Neural cell (in vitro differentiated cells): ENCODE data around the gene CLK4. TPM values are rescaled to one million over a fixed set of nuclear protein-coding genes. Genes with fewer than 3 reads are reported as not detected.

Experiments
- H2AFZ ChIP-seq: fragments of 200-600, 300-800 bp; sonication (generic), shearing (Covaris generic); 2 replicates; pipeline ENCODE4 v1.6.0; 2014; ENCODE audit warnings: low read depth, mild to moderate bottlenecking, antibody characterized with exemption, low read length, moderate library complexity
- H3F3A ChIP-seq: fragments of 200-600 bp; shearing (Covaris generic); 2 replicates; pipeline ENCODE4 v1.6.1; 2016; ENCODE audit warnings: mild to moderate bottlenecking, moderate library complexity, mixed read lengths, antibody characterized with exemption, low read length; ENCODE audit not compliant: insufficient read depth, poor library complexity, severe bottlenecking
- H3K27ac ChIP-seq: fragments of 200-600, 300-800 bp; sonication (generic), shearing (Covaris generic); 2 replicates; pipeline ENCODE4 v1.5.1; 2014; ENCODE audit warnings: mild to moderate bottlenecking, low read length, moderate library complexity
- H3K27me3 ChIP-seq: fragments of 300-800, 200-600 bp; sonication (generic), shearing (Covaris generic); 2 replicates; pipeline ENCODE4 v1.6.0; 2014; ENCODE audit warnings: mild to moderate bottlenecking, low read depth, low read length, moderate library complexity; ENCODE audit not compliant: insufficient read depth
- H3K36me3 ChIP-seq: fragments of 300-800, 200-600 bp; sonication (generic), shearing (Covaris generic); 2 replicates; pipeline ENCODE4 v1.5.1; 2014; ENCODE audit warnings: mild to moderate bottlenecking, antibody characterized with exemption, low read length, moderate library complexity; ENCODE audit not compliant: insufficient read depth
- H3K4me2 ChIP-seq: fragments of 300-800, 200-600 bp; sonication (generic), shearing (Covaris generic); 2 replicates; pipeline ENCODE4 v1.6.0; 2014; ENCODE audit warnings: mild to moderate bottlenecking, low read length
- H3K4me3 ChIP-seq: fragments of 300-800, 200-600 bp; sonication (generic), shearing (Covaris generic); 2 replicates; pipeline ENCODE4 v1.5.1; 2014; ENCODE audit warnings: mild to moderate bottlenecking, low read length, moderate library complexity
- H3K79me2 ChIP-seq: fragments of 200-600 bp; shearing (Covaris generic); replicated peaks from 2 replicates; pipeline ENCODE4 v1.6.0; 2014; ENCODE audit warnings: mild to moderate bottlenecking, low read length, moderate library complexity; ENCODE audit not compliant: insufficient read depth
- H3K9ac ChIP-seq: fragments of 300-800, 200-600 bp; sonication (generic), shearing (Covaris generic); 2 replicates; pipeline ENCODE4 v1.6.1; 2016; ENCODE audit warnings: mild to moderate bottlenecking, low read length, mixed read lengths
- H3K9me2 ChIP-seq: fragments of 200-600 bp; shearing (Covaris generic); 2 replicates; pipeline ENCODE4 v1.6.1; 2016; ENCODE audit warnings: mild to moderate bottlenecking, low read length, mixed read lengths; ENCODE audit not compliant: insufficient read depth
- H3K9me3 ChIP-seq: fragments of 200-600, 300-800 bp; sonication (generic), shearing (Covaris generic); 2 replicates; pipeline ENCODE4 v1.6.1; 2016; ENCODE audit warnings: mild to moderate bottlenecking, mixed run types, low read length, moderate library complexity, mixed read lengths
- H4K20me1 ChIP-seq: fragments of 200-600 bp; shearing (Covaris generic); 2 replicates; pipeline ENCODE4 v1.6.1; 2016; ENCODE audit warnings: mild to moderate bottlenecking, mixed run types; ENCODE audit not compliant: insufficient read depth
- EP300 ChIP-seq: fragments of 450-650 bp; conservative IDR thresholded peaks from 2 replicates; pipeline ENCODE4 v1.6.1; 2014; ENCODE audit warnings: antibody characterized with exemption, mild to moderate bottlenecking, moderate library complexity; ENCODE audit not compliant: poor library complexity, severe bottlenecking
- EZH2 ChIP-seq: fragments of 200-600, 300-800 bp; shearing (Covaris generic), sonication (generic); IDR thresholded peaks from 2 replicates; pipeline ENCODE4 v1.6.1; 2014; ENCODE audit warnings: antibody characterized with exemption, low read length, borderline replicate concordance, mild to moderate bottlenecking; ENCODE audit not compliant: insufficient read depth, poor library complexity, severe bottlenecking
- MXI1 ChIP-seq: fragments of 450-650 bp; conservative IDR thresholded peaks from 2 replicates; pipeline ENCODE4 v1.6.1; 2014; ENCODE audit warnings: antibody characterized with exemption, mild to moderate bottlenecking; ENCODE audit not compliant: poor library complexity, severe bottlenecking
- POLR2AphosphoS5 ChIP-seq: IDR thresholded peaks from 2 replicates; pipeline ENCODE4 v1.6.1; 2012
- RAD21 ChIP-seq: fragments of 450-650 bp; conservative IDR thresholded peaks from 2 replicates; pipeline ENCODE4 v1.6.1; 2014; ENCODE audit warnings: antibody characterized with exemption, mild to moderate bottlenecking, moderate library complexity
- SMC3 ChIP-seq: fragments of 450-650 bp; conservative IDR thresholded peaks from 2 replicates; pipeline ENCODE4 v1.6.1; 2014; ENCODE audit warnings: antibody characterized with exemption, mild to moderate bottlenecking, moderate library complexity; ENCODE audit not compliant: poor library complexity
- TAF1 ChIP-seq: IDR thresholded peaks from 2 replicates; pipeline ENCODE4 v1.6.1; 2012; ENCODE audit warnings: low read depth
- polyA plus RNA-seq: library from polyadenylated mRNA; depleted of rRNA; stranded (reverse); fragments of >200 nt; gene quantifications from 2 replicates; pipeline ENCODE4 v1.2.3, GENCODE V29; 2014
- TF ChIP-seq, protein P1 (sequence below): fragments of 450-650 bp; IDR thresholded peaks from 2 replicates; pipeline ENCODE4 v1.5.1; 2014; ENCODE audit warnings: antibody characterized with exemption, mild to moderate bottlenecking, moderate library complexity; ENCODE audit not compliant: poor library complexity, severe bottlenecking
- TF ChIP-seq, protein P2 (sequence below): IDR thresholded peaks from 2 replicates; pipeline ENCODE4 v1.6.1; 2012; ENCODE audit warnings: borderline replicate concordance

Gene CLK4
- polyA plus RNA-seq, 1 donor from 2014 or later: 115 TPM

DNA sequence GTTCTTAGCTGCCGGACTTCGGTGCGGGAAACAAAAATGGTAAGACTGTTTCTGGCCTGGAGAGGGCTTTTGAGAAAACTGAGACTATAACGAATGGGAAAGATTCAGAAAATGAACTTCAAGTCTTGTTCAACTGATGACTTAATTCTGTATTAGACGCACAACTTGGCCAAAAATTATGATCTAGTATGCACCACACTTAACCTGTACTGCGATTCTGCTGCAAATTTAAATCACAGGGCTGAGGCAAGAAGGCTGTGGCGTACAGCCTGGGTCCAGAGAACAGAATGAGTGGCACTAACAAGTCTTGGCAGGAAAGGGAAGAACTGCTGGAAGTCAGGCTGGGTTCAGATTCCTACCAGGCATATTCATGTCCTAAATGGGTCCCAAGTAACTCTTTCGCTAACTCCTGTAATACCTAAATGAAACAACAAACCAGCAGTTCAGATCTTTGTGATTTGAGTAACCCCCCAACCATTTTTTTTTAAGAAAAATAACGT lies 35.9 kb downstream of the CLK4 start:
- no peak overlapping the region for H3K4me3 ChIP-seq
- H2AFZ ChIP-seq: no peak overlapping the region
- H3K9me2 ChIP-seq: no peaks in the 10 kb centered on the region
- no peak overlapping the region for H3K27ac ChIP-seq
- peaks cover 42% of the 10 kb centered on the region for H3K27me3 ChIP-seq
- H3K9me3 ChIP-seq: no peaks in the 10 kb centered on the region
- H3K79me2 ChIP-seq: no peaks in the 10 kb centered on the region
- no peaks in the 10 kb centered on the region for H4K20me1 ChIP-seq
- no peak overlapping the region for H3K4me2 ChIP-seq
- TF ChIP-seq, protein P1, sequence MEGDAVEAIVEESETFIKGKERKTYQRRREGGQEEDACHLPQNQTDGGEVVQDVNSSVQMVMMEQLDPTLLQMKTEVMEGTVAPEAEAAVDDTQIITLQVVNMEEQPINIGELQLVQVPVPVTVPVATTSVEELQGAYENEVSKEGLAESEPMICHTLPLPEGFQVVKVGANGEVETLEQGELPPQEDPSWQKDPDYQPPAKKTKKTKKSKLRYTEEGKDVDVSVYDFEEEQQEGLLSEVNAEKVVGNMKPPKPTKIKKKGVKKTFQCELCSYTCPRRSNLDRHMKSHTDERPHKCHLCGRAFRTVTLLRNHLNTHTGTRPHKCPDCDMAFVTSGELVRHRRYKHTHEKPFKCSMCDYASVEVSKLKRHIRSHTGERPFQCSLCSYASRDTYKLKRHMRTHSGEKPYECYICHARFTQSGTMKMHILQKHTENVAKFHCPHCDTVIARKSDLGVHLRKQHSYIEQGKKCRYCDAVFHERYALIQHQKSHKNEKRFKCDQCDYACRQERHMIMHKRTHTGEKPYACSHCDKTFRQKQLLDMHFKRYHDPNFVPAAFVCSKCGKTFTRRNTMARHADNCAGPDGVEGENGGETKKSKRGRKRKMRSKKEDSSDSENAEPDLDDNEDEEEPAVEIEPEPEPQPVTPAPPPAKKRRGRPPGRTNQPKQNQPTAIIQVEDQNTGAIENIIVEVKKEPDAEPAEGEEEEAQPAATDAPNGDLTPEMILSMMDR: peak; percentile 1
- TF ChIP-seq TAF1 (no peak), EZH2 (no peak), EP300 (no peak), MXI1 (no peak), POLR2AphosphoS5 (no peak), SMC3 (peak; percentile 28), RAD21 (no peak)
- TF ChIP-seq, protein P2, sequence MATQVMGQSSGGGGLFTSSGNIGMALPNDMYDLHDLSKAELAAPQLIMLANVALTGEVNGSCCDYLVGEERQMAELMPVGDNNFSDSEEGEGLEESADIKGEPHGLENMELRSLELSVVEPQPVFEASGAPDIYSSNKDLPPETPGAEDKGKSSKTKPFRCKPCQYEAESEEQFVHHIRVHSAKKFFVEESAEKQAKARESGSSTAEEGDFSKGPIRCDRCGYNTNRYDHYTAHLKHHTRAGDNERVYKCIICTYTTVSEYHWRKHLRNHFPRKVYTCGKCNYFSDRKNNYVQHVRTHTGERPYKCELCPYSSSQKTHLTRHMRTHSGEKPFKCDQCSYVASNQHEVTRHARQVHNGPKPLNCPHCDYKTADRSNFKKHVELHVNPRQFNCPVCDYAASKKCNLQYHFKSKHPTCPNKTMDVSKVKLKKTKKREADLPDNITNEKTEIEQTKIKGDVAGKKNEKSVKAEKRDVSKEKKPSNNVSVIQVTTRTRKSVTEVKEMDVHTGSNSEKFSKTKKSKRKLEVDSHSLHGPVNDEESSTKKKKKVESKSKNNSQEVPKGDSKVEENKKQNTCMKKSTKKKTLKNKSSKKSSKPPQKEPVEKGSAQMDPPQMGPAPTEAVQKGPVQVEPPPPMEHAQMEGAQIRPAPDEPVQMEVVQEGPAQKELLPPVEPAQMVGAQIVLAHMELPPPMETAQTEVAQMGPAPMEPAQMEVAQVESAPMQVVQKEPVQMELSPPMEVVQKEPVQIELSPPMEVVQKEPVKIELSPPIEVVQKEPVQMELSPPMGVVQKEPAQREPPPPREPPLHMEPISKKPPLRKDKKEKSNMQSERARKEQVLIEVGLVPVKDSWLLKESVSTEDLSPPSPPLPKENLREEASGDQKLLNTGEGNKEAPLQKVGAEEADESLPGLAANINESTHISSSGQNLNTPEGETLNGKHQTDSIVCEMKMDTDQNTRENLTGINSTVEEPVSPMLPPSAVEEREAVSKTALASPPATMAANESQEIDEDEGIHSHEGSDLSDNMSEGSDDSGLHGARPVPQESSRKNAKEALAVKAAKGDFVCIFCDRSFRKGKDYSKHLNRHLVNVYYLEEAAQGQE: no peak
- H3F3A ChIP-seq: peaks cover 4% of the 10 kb centered on the region
- peaks cover 7% of the 10 kb centered on the region for H3K36me3 ChIP-seq
- no peak overlapping the region for H3K9ac ChIP-seq

DNA sequence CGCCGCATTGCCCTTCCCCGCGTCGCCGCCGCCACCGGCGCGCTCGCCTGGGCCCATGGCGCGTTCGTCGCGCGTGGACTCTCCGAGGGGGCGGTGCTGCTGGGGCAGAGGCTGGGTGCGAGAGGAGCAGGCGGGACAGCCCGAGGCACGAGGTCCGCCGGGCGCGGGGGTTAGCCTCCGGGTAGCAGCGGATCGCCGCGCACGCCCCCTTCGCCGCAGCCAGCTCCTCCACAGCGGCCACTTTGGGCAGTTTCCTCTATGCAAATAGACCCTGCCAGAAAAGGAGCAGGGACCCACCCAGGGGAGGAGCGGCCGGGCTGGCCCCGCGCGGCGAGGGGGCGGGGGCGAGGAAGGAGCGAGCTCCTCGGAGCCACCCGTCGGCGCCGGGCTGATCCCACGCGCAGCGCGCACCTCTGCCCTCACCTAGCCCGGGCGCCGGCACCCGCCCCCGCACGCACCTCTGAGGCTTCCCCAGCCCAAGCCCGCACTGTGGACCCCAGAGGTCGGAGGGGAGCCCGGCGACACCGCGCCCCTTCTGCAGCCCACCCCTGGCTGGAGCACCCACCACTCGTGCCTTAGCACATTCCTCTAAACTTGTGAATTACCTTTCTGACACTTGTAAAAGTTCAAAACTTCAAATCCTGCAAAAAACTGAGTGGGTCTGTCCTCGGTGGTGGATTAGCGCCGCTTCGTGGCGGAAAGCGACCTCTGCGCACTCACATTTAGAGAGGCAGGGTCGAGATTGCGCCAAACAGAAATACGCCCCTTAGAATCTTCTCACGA lies 36.5 kb downstream of the CLK4 start, which contains the start of gene COL23A1:
Gene COL23A1, minus strand, starts transcription at position 253 of the 783 bp plus-strand sequence.
- Histone ChIP-seq H3K9ac (no peak within 1 kb of the TSS), H3K36me3 (peaks cover under 1% of the 10 kb centered on the region), H3K27me3 (peaks cover 42% of the 10 kb centered on the region), H3K4me2 (no peak within 1 kb of the TSS), H3F3A (peaks cover 4% of the 10 kb centered on the region), H3K9me3 (no peaks in the 10 kb centered on the region), H3K79me2 (no peaks in the 10 kb centered on the region), H3K9me2 (no peaks in the 10 kb centered on the region), H4K20me1 (no peaks in the 10 kb centered on the region), H2AFZ (no peak within 1 kb of the TSS), H3K4me3 (peak within 1 kb of the TSS; percentile 64), H3K27ac (no peak within 1 kb of the TSS)
- TF ChIP-seq RAD21 (peak; percentile 79), MXI1 (peak; percentile 38), EP300 (no peak), POLR2AphosphoS5 (no peak), SMC3 (peak; percentile 83)
- TF ChIP-seq, protein P1: peak; percentile 78
